HTERT RPE-1 (cell line): ENCODE measurements around the gene LRRC28.
"Not testable (repeated sequence)": the region's sequence is repeated elsewhere in the genome, so short reads cannot be mapped to it uniquely, and the experiment has no call there.

Experiments used
- in situ Hi-C: fragments of 300-500 bp; cut with MboI; formaldehyde crosslinking; loops from 4 replicates; pipeline ENCODE4 v1.14.3; 2020; ENCODE audit warnings: low sequenced_read_pairs

LRRC28 gene

GRCh38 chr15:99387421-99388168 is 136.3 kb downstream of the LRRC28 start:
- in situ Hi-C loops, result no loop called here

GRCh38 chr15:99390667-99391066 is 139.4 kb downstream of the LRRC28 start:
- in situ Hi-C loops, result no loop called here

GRCh38 chr15:99393641-99394040 is 142.4 kb downstream of the LRRC28 start:
- in situ Hi-C loops, result no loop called here

- in situ Hi-C loops, result no loop called here
Observed at GRCh38 chr15:99396375-99396774, 145.1 kb downstream of the LRRC28 start.

DNA sequence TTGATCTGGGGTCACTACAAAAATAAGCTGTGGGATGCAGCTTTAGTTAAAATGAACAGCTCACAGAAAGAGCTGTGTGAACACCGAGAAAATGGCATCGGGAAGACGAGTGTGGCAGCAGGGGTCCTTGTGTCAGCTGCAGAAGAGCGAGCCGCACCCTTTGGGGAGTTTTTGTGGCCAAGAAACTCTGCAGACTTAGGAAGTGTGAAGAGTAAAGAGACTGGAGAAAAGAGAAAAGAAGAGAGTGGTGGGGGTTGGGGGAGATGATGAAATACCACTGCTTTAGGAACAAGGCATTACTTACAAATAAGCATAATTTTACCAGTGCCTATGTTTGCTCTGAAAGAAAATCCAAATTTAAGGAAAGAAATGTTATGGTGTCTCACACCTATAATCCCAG is 147.8 kb downstream of the LRRC28 start:
- in situ Hi-C loops, result no loop called here

DNA sequence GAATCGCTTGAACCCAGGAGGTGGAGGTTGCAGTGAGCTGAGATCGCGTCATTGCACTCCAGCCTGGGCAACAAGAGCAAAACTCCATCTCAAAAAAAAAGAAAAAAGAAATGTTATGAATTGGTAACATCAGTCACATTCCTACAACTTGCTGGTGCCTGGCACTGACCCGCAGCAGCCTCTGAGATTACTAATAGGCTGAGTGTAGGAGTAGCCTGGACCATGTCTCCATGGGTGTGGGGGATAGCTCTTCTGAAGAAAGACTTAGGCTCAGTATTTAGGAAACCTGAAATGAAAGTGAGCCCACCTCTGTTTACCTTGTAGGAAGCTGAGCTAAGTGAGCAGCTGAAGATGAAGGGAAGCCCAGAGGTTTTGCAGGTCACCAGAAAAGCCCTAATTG is 148.3 kb downstream of the LRRC28 start:
- in situ Hi-C loops, result no loop called here

DNA sequence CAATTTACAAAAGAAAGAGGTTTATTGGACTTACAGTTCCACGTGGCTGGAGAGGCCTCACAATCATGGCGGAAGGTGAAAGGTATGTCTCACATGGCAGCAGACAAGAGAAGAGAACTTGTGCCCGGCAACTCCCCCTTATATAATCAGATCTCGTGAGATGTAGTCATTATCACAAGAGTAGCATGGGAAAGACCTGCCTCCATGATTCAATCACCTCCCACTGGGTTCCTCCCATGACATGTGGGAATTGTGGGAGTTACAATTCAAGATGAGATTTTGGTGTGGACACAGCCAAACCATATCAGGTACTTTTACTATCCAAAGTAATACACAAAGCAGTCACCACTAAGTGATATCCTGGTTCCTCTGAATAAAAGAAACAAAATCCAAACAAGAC is 149.9 kb downstream of the LRRC28 start:
- in situ Hi-C loops, result not testable (repeated sequence)

GRCh38 chr15:99402014-99402729 is 150.9 kb downstream of the LRRC28 start:
- in situ Hi-C loops, result no loop called here

DNA sequence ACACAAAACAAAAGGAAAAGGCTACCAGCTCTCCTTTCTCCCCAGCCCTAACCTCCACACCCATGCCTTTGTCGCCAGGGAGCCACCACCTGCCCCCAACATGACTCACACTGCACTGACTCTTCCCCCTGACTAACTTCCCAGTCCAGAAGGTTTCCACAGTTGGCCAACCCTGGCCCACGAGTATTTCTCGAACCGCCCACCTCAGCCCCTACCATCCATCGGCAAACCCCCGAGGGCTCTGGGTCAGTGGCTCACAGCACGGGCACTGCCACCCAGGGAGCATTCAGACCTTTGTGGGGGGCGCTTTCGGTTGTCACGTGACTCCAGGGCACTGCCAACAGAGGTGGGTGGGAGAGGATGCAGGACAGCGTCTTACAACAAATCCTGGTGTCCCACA is 152.3 kb downstream of the LRRC28 start:
- in situ Hi-C loops, result no loop called here

- in situ Hi-C loops, result no loop called here
Observed at GRCh38 chr15:99404454-99404853, 153.2 kb downstream of the LRRC28 start.

- in situ Hi-C loops, result no loop called here
Observed at GRCh38 chr15:99406120-99406519, 154.8 kb downstream of the LRRC28 start.

DNA sequence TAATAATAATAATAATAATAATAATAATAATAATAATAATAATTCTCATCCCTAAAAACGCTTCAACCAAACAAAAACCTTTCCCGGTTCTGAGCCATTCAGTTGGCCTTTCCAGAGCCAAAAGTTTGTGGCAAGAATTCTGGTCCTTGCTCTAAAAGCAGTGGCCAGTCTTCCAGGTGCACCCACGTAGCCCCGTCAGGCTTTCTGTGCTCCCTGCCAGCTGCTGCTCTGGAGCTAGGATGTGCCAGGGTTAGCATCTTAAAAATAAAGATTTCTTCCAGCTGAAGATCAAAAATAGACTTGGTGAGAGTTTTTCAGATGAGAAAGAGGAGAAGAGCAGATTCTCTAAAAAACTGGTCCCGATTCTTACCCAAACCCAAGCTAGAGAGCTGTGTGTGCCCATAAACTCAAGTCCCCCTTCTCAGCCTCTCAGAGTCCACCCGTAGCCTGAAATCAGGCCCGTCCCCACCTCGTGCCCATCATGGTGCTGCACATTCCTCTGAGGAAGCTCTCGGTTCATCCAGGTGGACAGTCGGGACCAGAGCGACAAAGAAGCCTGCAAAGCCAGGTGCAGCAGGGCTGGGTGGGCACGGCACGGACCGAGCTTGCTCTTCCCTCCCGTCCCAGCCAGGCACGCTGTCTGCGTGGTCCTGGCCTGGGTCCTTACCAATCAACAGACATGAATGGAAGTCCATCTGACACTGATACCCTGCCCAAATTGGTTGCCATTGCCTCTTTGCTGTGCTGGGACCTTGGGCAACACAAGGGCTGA is 155.6 kb downstream of the LRRC28 start:
- in situ Hi-C loops, result no loop called here

DNA sequence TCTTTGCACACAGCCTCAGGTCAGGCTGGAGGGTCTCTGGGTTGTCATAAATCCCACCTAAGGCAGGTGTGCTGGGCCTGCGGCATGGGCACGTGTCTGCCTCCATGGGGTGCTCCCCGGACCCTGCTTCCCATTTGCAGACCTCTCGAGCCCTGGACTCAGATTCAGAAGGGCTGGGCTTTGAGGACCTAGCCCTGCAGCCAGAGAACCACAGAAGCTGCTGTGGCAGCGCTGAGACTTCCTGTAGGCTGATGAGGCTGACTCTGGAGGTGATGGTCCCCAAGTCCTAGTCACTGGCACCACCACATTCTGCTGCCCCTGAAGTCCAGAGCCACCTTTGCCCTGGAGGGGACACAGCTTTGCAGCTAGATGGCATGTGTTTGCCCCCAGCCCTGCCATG is 156.4 kb downstream of the LRRC28 start:
- in situ Hi-C loops, result no loop called here

DNA sequence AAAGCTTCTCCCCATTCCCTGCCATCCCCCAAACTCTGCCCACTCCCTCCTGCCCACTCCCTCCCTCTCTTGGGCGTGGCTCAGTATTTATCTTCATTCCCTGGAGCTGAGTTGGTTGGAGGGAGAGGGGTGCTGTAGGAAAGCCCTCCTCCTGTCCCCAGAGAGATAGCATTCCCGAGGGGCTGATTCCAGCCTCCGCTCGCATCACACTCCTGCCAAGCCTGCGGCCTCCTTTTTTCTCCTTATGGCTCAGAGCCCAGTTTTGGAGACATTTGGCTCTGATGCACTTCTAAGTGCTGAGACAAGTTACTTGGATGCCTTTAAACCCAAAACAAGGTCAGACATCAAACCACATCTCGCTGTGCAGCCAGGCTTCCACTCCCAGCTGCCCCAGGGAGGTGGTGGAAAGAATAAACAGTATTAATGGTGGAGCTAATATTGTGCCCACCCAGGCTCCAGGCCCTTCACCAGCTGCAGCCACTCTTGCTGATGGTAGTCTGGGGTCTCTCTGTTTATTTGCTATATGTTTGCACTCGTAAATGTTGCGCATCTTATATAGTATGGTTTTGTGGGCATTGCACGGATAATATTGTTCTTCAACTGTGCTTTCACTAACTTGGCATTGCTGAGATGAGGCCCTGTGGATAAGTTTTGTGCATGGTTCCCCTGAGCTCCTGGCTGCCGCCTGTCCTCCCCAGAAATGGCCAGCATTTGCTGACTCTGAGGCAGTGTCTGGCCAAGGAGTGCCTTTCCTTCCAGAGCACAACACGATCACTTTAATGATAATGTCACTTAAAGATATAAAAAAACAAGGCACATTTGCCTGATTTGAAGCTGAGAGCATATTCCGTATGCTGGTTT is 157.2 kb downstream of the LRRC28 start:
- in situ Hi-C loops, result no loop called here

DNA sequence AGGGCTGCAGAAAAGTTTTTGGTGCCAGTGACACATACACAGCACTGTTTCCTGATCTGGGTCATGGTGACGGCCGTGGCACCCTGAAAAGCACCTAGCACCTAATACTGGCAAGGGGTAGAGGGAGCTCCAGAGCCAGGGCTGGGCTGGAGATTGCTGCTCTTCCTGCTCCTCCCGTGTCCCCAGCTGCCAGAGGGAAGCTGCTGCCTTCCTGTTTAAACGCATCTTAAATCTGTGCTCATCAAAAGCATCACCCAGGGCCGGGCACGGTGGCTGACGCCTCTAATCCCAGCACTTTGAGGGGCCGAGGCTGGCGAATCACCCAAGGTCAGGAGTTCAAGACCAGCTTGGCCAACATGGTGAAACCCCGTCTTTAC is 157.8 kb downstream of the LRRC28 start:
- in situ Hi-C loops, result no loop called here

- in situ Hi-C loops, result no loop called here
Observed at GRCh38 chr15:99409560-99409959, 158.3 kb downstream of the LRRC28 start.

GRCh38 chr15:99410477-99410876 is 159.2 kb downstream of the LRRC28 start:
- in situ Hi-C loops, result no loop called here

- in situ Hi-C loops, result no loop called here
Observed at GRCh38 chr15:99411234-99411633, 160.0 kb downstream of the LRRC28 start.

DNA sequence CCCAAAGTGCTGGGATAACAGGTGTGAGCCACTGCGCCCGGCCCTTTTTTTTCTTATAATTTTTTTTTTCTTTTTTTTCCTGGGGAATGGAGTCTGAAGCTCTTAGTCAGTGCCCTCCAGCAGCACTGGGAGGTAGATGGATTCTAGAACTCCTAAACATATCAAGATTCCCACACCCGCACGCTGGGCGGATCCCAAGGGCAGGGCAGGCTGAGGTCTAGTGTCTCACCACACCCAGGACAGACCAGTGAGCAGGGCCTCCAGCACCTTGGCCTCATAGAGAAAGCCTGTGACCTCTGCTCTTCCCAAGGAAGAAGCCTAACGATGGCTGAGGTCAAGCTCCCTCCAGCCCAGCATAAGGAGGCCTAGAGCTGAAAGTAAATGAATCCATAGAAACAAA is 160.8 kb downstream of the LRRC28 start:
- in situ Hi-C loops, result no loop called here

- in situ Hi-C loops, result no loop called here
Observed at GRCh38 chr15:99412626-99413025, 161.3 kb downstream of the LRRC28 start.
